K562 (cell line): ENCODE data around the gene CD24. TPM values are rescaled to one million over a fixed set of nuclear protein-coding genes. Genes with fewer than 3 reads are reported as not detected.

Experiments used
- ATAC-seq: fragments of 200-7000 bp; cut with Tn5 transposase; 3 replicates; pipeline ENCODE4 v1.9.1; 2020; ENCODE audit warnings: moderate library complexity
- BruUV-seq: library from RNA; stranded (reverse); fragments of 400-500 nt; replicated peaks from 2 replicates; lab custom pipeline; 2021; lab: Mats Ljungman, UMichigan
- CTCF ChIA-PET: fragments of 300-600 bp; formaldehyde crosslinking; extraction: SDS; loops from one replicate; lab custom pipeline; 2021; ENCODE audit warnings: low intra/inter-chr PET ratio; lab: Yijun Ruan, JAX
- POLR2A ChIA-PET: fragments of 300-600, 350-650 bp; sonication (Branson Sonifier 250); formaldehyde crosslinking; extraction: SDS; loops from one replicate; lab custom pipeline; 2021; ENCODE audit warnings: antibody characterized with exemption, inconsistent platforms; lab: Yijun Ruan, JAX
- DNase-seq, 4 experiments: peaks; one replicate each; pipeline versions ENCODE4 v3.0.0 to v3.0.0-alpha.2; 2011 to 2018; ENCODE audit warnings: low spot score in 3 of 4, mixed read lengths in 3 of 4; ENCODE audit errors: extremely low read depth in 1 of 4
- FAIRE-seq: peaks from 2 replicates; lab custom pipeline; 2011; peaks lifted over from hg19 to GRCh38; lab: Jason Lieb, UNC
- H2AFZ ChIP-seq: 2 replicates; pipeline ENCODE4 v1.6.0; 2011; ENCODE audit warnings: low read depth, low read length, control low read depth, inconsistent platforms
- H3K27ac ChIP-seq: fragments of 200-600 bp; 3 replicates; pipeline ENCODE4 v1.8.0; 2011; ENCODE audit warnings: low read depth, mild to moderate bottlenecking, control low read depth, inconsistent platforms, low read length, moderate library complexity, mixed read lengths; ENCODE audit errors: extremely low read depth
- H3K27me3 ChIP-seq, 2 experiments: fragments of 300-600 bp in 1 of 2; 2 replicates in 1 of 2; 3 replicates in 1 of 2; pipeline versions ENCODE4 v1.6.0 to v1.8.0; 2011; ENCODE audit warnings: inconsistent platforms in 2 of 2, low read length in 2 of 2, mild to moderate bottlenecking in 1 of 2, mixed read lengths in 1 of 2, moderate library complexity in 1 of 2; ENCODE audit not compliant: control insufficient read depth in 2 of 2, insufficient read depth in 2 of 2
- H3K36me3 ChIP-seq: fragments of 300-600 bp; 3 replicates; pipeline ENCODE4 v1.8.0; 2011; ENCODE audit warnings: mild to moderate bottlenecking, low read length, inconsistent platforms; ENCODE audit not compliant: control insufficient read depth, insufficient read depth
- H3K4me1 ChIP-seq, 2 experiments: fragments of 200-600 bp in 1 of 2; replicated peaks in 1 of 2; 2 replicates in 1 of 2; 3 replicates in 1 of 2; pipeline versions ENCODE4 v1.5.1 to v1.8.0; 2011; ENCODE audit warnings: inconsistent platforms in 2 of 2, low read length in 2 of 2, mild to moderate bottlenecking in 1 of 2, mixed read lengths in 1 of 2, moderate library complexity in 1 of 2; ENCODE audit not compliant: control insufficient read depth in 2 of 2, insufficient read depth in 2 of 2
- H3K4me2 ChIP-seq: 2 replicates; pipeline ENCODE4 v1.6.1; 2011; ENCODE audit warnings: low read length, control low read depth, inconsistent platforms, mixed read lengths; ENCODE audit not compliant: insufficient read depth
- H3K4me3 ChIP-seq: fragments of 200-600 bp; sonication (generic), shearing (Covaris generic); 2 replicates; pipeline ENCODE4 v1.5.1; 2016; ENCODE audit warnings: control low read depth, inconsistent platforms
- H3K79me2 ChIP-seq: fragments of 200-600 bp; 3 replicates; pipeline ENCODE4 v1.8.0; 2011; ENCODE audit warnings: low read length, inconsistent platforms; ENCODE audit not compliant: control insufficient read depth, insufficient read depth
- H3K9ac ChIP-seq, 2 experiments: 2 replicates each; pipeline versions ENCODE4 v1.6.0 to v1.6.1; 2011; ENCODE audit warnings: low read depth in 2 of 2, low read length in 2 of 2, control low read depth in 1 of 2, inconsistent platforms in 1 of 2, mild to moderate bottlenecking in 1 of 2, mixed read lengths in 1 of 2; ENCODE audit not compliant: insufficient read depth in 1 of 2
- H3K9me1 ChIP-seq: one replicate; pipeline ENCODE4 v1.6.0; 2011; ENCODE audit warnings: inconsistent platforms, mild to moderate bottlenecking, low read length, moderate library complexity; ENCODE audit not compliant: control insufficient read depth, insufficient read depth
- H3K9me3 ChIP-seq: replicated peaks from 2 replicates; pipeline ENCODE4 v1.5.1; 2011; ENCODE audit warnings: low read depth, low read length, inconsistent platforms; ENCODE audit not compliant: control insufficient read depth, insufficient read depth
- H4K20me1 ChIP-seq: replicated peaks from 2 replicates; pipeline ENCODE4 v1.6.1; 2011; ENCODE audit warnings: low read length, inconsistent platforms, mixed read lengths; ENCODE audit not compliant: control insufficient read depth, insufficient read depth
- CREM ChIP-seq: IDR thresholded peaks from 2 replicates; pipeline ENCODE4 v1.6.1; 2014; ENCODE audit warnings: antibody characterized with exemption, low read depth
- E2F4 ChIP-seq: sonication (generic); formaldehyde crosslinking; IDR thresholded peaks from 2 replicates; pipeline ENCODE4 v1.8.0; 2022; ENCODE audit warnings: mild to moderate bottlenecking, low read depth, missing genetic modification reagents
- ELF2 ChIP-seq: fragments of 250-450 bp; sonication (Bioruptor Pico); IDR thresholded peaks from 2 replicates; pipeline ENCODE4 v1.5.0; 2021; ENCODE audit warnings: mild to moderate bottlenecking
- HDAC1 ChIP-seq, 2 experiments: fragments of 450-650 bp; IDR thresholded peaks; 2 replicates each; pipeline ENCODE4 v1.6.1; 2016 to 2017; ENCODE audit warnings: inconsistent platforms in 1 of 2, mild to moderate bottlenecking in 1 of 2, moderate library complexity in 1 of 2
- RNF219 ChIP-seq: fragments of 250-450 bp; sonication (Bioruptor Pico); IDR thresholded peaks from 2 replicates; pipeline ENCODE4 v1.5.0; 2022; ENCODE audit warnings: mild to moderate bottlenecking
- XRCC4 ChIP-seq: IDR thresholded peaks from one replicate; pipeline ENCODE4 v1.6.1; 2011; ENCODE audit not compliant: insufficient read depth, insufficient read length; ENCODE audit errors: extremely low read depth
- ZBTB7A ChIP-seq: IDR thresholded peaks from 2 replicates; pipeline ENCODE4 v1.6.1; 2011; ENCODE audit warnings: low read depth, mild to moderate bottlenecking, low read length, moderate library complexity, borderline replicate concordance; ENCODE audit not compliant: control insufficient read depth
- ZNF449 ChIP-seq: fragments of 250-450 bp; sonication (Bioruptor Pico); IDR thresholded peaks from 2 replicates; pipeline ENCODE4 v1.8.0; 2022; ENCODE audit warnings: moderate library complexity, mild to moderate bottlenecking, inconsistent platforms
- ZNF512 ChIP-seq: IDR thresholded peaks from 2 replicates; pipeline ENCODE4 v1.6.1; 2016; ENCODE audit warnings: missing genetic modification characterization, missing compliant biosample characterization
- ZNF592 ChIP-seq: fragments of 450-650 bp; IDR thresholded peaks from 2 replicates; pipeline ENCODE4 v1.6.1; 2017; ENCODE audit warnings: antibody characterized with exemption, mild to moderate bottlenecking
- ZNF699 ChIP-seq: fragments of 250-450 bp; sonication (Bioruptor Pico); IDR thresholded peaks from 2 replicates; pipeline ENCODE4 v1.8.0; 2021; ENCODE audit warnings: mild to moderate bottlenecking, moderate library complexity; ENCODE audit not compliant: insufficient replicate concordance
- WGBS: fragments of 100-300 bp; shearing (Covaris generic); methylation state at CpG from one replicate; pipeline ENCODE4 v1.1.6; 2016; ENCODE audit warnings: low coverage, mixed read lengths; ENCODE audit not compliant: insufficient coverage; ENCODE audit errors: missing lambda C conversion rate; 5-methylcytosine and 5-hydroxymethylcytosine counted together
- in situ Hi-C: fragments of 300-500 bp; cut with MboI; formaldehyde crosslinking; loops from 4 replicates; pipeline ENCODE4 v1.15.0; 2018; ENCODE audit warnings: inconsistent platforms, mixed read lengths
- intact Hi-C: fragments of 100-400 bp; cut with micrococcal nuclease; formaldehyde crosslinking; loops from 2 replicates; pipeline ENCODE4 v1.14.2; 2022
- polyA plus RNA-seq, 8 experiments: library from polyadenylated mRNA; depleted of rRNA in 4 of 8; stranded (reverse) in 5 of 8; unstranded in 3 of 8; fragments of >200 nt; fragmentation: Nextera tagmentation in 2 of 8; fragmentation: Illumina TruSeq in 1 of 8; extraction: Ambion mirVana in 2 of 8; extraction: Trizol in 1 of 8; gene quantifications; 2 replicates each; pipeline versions ENCODE4 v1.2.1 to v1.2.3, GENCODE V29; 2011 to 2014; ENCODE audit warnings: inconsistent platforms in 1 of 8, missing spikeins in 1 of 8
- total RNA-seq, 7 experiments: library from RNA; depleted of rRNA in 6 of 7; stranded (reverse); fragments of >200 nt in 6 of 7; fragmentation: Illumina TruSeq in 2 of 7; extraction: Trizol in 2 of 7; gene quantifications; 2 replicates each; pipeline versions ENCODE4 v1.2.1 to v1.2.3, GENCODE V29; 2011 to 2021; ENCODE audit warnings: low replicate concordance in 1 of 7

CD24 gene
- total and polyA plus RNA-seq, 9 of the 15 experiments (the other 6 are each of a cell fraction or from before 2014, with no cell fraction given) = 8.8 to 155 (median 27.1) TPM

GRCh38 chr6:107020239-107020638 is 45.7 kb upstream of the CD24 start:
- Histone ChIP-seq H3K4me3 (no peak overlapping the region), H3K27me3 (peaks cover 0 to 6% of the 10 kb centered on the region in 2 experiments; a peak in 1 of 5 replicates), H3K9ac (no peak overlapping the region), H2AFZ (no peak overlapping the region), H3K79me2 (no peaks in the 10 kb centered on the region), H3K9me1 (no peaks in the 10 kb centered on the region), H3K4me1 (no peaks in the 10 kb centered on the region; a peak in 1 of 5 replicates), H3K4me2 (no peak overlapping the region), H3K27ac (no peak overlapping the region), H4K20me1 (no peaks in the 10 kb centered on the region), H3K36me3 (no peaks in the 10 kb centered on the region), H3K9me3 (no peaks in the 10 kb centered on the region)
- CTCF ChIA-PET = interaction anchor here (0.6 kb wide), 1 partner anchor 617 kb away, joined by 4 read pairs; no protein-coding TSS in a partner anchor
- ATAC-seq (no peak), DNase-seq (no peak), FAIRE-seq (no peak)
- intact Hi-C loops = no loop called here
- POLR2A ChIA-PET = no interaction called here
- BruUV-seq = no TSS peak
- 13% methylated on average over 4 of the region's 4 CpGs for WGBS
- in situ Hi-C loops = no loop called here
- TF ChIP-seq ZNF592 (no peak), XRCC4 (no peak), ZNF699 (CRISPR knock-in tag) (no peak), ELF2 (CRISPR knock-in tag) (no peak), CREM (no peak), ZNF512 (tag) (0 out of 2 replicates have a peak, but pooled peaks have one; percentile 38), E2F4 (CRISPR knock-in tag) (no peak), ZNF449 (CRISPR knock-in tag) (peak; percentile 87; the same call in 1 of the 2 replicates), RNF219 (no peak), HDAC1 (IDR thresholded peaks at IDR 0.05) (no peak), ZBTB7A (no peak)
